Fibroblast of peridontal ligament (primary cell): ENCODE measurements around the gene HAUS7.

Experiments
- DNase-seq: peaks from one replicate; pipeline ENCODE4 v3.0.0-alpha.2; 2010; ENCODE audit errors: extremely low read depth

HAUS7 gene

DNA sequence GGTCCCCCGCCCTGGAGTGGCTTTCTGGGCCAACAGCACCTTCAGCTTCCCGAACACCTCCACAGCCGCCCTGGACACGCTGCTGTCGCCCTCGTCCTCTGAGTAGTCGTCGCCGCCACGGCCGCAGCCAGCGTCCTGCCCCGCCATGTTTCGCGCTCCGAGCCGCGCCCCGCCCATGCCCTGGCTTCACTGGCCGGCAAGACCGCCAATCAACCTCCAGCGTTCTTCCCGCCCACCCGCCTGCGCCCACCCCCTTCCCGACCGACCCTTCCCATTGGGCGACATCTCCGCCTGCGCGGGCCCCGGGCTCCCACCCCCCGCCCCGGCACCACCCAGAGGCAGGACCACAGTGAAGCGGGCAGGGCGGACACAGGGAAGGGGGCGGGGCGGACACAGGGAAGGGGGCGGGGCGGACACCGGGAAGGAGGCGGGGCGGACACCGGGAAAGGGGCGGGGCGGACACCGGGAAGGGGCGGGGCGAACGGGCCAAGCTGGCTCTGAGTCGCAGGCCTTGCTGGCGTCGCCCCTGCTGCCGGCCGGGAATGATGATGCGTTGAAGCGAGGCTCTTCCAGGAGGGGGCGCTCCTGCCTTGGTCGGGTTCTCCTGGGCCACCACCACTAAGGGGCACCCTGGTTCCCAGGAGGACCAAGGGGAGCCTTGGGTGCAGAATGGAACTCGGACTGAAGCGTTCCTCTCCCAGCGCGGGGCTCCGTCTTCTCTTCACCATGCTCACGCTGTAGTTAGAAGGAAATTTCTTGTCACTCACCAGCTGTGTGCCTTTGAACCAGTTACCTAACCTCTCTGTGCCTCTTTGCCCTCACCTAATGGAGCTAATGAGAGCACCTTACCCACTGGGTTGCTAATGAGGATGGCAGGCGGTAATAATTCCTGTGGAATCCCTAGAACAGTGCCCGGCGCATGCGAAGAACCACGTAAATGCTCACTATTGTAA lies at the start of gene HAUS7:
Gene HAUS7 (minus strand): TSS at position 166 of the 953 bp plus-strand sequence. CDS start 19 bp downstream, at position 147.
- peak; percentile 79 for DNase-seq

DNA sequence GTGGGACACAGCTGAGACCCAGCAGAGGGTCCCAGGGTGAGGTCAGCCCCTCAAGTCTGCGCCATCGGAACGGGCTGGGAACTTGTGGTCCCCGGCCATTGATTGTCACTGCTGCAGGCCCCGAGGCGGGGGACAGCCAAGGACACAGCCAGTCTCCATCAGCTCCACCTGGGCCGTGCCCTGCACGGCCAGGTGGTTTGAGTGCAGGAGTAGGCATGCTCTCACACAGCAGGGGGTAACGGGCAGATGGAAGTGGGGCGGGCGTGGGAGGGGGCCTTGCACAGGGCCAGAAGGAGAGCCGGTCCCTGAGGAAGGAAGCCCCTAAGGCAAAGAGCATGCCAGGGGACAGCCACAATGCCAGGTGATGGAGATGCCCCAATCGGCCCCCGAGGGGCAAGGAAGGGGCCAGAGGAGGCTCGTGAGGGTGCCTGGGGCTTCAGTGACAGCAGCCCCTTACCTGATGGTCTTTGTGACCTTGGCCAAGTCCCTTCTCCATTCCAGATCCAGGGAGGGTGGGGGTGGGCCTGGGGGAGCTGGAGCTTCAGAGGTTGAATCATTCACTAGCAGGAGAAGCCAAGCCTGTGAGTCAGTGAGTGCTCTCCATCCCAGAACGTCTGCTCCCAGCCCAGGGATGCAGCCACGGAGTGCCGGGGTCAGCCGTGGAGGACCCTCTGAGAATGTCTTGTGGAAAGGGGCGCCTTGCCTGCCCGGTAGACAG lies 49.4 kb upstream of the HAUS7 start:
- DNase-seq: peak; percentile 21

DNA sequence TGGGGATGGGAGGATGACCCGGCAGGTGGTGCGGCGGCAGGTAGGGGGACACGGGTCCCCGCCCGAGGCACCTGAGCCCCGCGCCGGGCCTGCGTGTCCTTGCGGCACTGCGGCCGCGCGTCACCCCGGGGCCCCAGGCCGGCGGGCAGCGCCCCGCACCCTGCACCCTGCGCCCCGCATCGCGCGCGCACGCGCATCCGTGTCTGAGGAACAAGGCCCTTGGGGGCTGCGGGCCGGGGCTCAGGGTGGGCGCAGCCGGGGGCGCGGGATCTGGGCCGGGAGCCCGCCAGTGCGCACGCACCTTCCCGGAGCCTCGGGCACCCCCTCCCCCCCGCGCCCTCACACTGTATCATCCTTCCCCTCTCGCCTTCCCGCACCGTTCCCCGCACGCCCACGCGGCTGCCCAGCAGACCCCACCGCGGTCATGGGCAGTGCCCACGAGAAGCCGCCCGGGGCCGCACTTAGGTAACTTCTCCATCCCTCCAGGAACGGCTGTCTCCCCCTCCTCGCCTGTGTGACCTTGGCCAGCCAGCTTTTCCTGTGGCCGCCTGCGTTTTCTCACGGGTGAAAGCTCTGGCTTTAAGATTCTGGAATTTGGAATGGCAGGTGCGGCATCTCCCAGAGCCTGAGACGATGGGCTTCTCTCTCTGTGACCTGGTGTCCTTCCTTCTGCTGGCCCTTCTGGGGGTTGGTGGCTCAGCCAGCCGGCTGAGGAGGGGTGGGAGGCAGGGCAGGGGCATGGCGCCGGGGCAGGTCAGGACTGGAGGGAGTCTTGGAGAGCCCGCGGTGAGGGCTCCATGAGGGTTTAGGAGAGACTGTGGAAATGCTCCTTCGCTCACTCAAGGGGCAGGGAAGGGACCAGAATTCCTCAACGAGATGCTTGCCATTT lies 47.8 kb upstream of the HAUS7 start:
- no peak for DNase-seq

DNA sequence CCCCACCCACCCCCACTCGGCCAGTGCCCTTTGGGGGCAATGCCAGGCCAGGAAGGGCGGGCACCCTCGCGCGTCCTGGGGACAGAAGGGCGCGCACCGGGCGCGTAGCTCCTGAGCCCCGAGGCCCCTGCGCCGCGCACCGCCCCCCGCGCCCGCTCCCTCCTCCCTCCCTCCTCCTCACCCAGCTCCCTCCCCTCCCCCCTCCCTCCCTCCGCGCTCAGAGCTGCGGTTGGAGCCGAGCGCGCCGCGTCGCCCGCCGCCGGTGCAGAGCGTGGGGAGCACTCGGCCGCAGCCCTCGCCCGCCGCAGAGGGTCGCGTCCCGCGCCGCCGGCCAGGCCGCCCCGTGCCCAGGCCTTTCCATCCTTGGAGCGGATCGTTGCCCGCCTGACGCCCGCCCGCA lies 47.0 kb upstream of the HAUS7 start, which contains the start of gene ATP2B3:
Gene ATP2B3 (plus strand): TSS at position 220 of the 400 bp plus-strand sequence. CDS start 18,606 bp downstream, outside the sequence.
- DNase-seq: no peak

DNA sequence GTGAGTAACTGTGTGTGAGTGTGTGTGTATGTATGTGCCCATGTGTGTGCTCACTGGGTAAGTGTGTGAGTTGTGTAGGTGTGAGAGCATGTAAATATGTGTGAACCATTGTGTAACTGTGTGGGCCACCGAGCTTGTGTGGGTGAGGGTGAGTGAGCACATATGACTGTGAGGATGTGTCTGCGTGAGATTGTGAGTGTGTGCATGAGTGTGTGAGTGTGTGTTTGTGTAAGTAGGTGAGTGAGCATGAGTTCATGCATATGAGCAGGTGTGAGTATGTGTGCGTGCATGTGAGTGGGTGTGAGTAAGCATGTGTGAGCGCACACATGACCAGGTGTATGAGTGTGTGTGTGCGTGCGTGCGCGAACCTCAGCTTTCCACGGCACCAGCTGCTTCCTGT lies 45.7 kb upstream of the HAUS7 start:
- DNase-seq: no peak

DNA sequence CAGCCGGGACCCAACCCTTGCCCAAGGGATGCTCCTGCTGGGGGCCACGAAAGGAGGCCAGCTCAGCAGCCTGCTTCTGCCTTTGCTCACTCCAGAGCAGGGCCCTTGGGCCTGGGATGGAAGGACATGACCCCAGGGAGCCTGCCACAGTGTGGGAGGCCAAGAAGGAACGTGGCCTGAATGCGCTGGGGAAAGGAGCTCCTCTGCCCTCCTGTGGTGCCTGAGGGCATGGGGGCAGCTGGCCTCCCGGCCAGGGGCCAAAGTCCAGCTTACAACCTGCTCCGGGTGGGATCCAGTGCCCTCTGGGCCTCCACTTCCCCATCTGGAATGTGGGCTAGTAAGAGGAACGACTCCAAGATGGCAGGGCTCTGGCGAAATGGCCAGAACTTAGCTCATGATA lies 45.1 kb upstream of the HAUS7 start:
- DNase-seq: no peak

DNA sequence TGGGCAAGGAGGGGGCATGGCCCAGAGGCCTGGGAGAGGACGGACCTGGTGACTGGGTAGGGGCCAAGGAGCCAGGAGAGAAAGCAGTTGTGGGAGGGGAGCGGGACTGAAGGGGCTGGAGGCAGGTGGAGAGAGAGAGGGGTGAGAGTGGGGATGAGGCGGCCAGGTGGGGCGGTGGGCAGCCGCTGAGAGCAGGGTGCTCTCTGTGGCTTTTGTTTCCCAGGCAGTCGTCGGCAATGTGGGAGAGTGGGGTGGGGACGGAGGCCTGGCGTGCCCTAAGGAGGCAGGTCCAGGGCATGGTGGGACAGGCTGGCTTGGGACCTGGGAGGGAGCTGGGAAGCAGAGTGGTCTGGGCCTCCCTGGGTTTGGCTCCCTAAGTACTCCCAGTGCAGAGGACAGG lies 43.9 kb upstream of the HAUS7 start:
- DNase-seq: no peak

DNA sequence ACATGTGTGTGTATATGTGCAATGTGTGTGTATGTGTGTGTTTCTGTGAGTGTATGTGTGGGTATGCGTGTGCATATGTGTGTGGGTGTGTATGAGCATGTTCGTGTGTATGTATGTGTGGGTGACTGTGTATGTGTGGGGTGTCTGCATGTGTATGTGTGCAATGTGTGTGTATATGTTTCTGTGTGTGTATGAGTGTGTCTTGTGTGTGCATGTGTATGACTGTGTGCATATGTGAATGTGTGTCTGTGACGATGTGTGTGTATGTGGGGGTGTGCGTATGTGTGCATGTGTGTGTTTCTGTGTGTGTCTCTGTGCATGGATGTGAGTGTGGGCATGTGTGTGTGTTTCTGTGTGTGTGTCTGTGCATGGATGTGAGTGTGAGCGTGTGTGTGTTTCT lies 42.9 kb upstream of the HAUS7 start:
- DNase-seq: no peak

DNA sequence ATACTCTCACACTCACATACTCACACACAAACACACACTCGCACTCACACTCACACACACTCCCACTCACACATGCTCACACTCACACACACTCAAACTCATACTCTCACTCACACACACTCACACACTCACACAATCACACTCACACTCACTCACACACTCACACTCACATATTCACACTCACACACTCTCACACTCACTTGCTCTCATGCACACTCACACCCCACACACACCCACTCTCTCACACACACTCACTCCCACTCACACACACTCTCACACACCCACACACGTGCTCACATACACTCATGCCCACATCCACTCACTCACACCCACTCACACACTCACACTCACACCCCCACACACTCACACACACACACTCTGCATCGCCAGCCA lies 42.1 kb upstream of the HAUS7 start:
- DNase-seq: no peak

DNA sequence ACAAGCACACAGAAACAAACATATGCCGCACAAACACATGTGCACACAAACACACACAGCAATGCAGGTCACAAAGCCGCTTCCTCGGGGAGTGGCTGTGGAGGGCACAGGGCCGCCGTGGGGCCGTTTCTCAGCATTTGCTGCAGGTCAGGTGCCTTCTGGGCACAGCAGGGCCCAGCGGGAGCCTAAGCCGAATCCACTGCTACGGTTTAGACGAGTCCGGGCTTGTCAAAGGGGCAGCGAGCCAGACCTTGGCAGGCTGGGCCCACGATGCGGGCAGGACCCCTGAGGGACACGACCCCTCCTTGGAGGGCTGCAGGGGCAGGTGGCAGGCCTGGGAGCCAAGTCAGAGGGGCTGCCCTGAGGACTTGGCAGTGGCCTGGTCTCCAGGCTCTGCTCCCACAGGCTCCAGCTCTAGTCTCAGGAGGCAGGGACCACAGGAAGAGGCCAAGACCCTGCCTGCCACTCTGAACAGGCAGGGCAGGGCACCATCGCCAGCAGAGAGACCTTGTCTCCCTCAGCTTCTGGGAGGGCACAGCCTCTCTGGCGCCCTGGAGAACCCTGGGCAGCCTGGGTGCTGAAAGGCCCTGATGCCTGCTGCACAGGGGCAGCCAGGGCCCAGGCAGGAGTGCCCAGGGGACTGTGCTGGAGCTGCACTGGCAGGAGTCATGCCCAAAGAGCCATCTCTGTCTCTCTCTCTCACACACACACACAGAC lies 41.6 kb upstream of the HAUS7 start:
- DNase-seq: no peak

DNA sequence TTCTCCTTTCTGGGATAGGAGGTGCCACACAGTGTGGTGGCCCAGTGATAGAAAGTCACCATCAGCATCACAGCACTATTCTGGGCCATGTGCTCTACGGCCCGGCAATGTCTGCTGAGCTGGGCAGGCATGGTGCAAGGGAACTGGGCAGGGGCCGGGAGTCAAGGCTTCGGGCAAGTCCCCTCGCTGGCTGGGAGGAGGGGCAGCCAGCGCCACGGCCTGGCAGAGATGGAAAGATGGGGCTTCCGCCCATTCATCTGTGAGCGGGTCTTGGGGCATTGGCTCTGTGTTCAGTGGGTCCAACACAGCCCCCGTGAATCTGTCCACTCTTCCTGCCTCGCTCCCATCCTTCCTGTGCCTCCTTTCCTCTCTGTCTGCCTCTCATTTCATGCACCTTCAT lies 40.0 kb upstream of the HAUS7 start:
- no peak for DNase-seq

DNA sequence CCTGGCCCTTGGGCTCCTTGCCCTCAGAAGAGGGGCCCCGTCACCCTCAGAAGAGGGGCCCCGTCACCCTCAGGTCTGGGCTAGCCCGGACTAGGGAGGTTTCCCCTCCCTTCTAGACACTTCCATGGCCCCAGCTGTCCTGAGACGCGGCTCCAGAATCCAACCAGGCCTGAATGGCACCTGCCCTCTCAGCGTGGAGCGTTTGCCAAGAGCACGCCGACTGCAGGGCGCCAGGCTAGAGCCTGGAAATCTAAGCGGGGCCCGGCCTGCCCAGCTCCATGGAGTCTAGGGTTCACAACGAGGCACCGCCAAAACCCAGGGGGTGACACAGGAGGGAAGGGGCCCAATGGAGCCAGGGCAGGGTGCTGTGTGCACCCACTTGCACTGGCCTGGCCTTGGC lies 39.2 kb upstream of the HAUS7 start:
- no peak for DNase-seq

DNA sequence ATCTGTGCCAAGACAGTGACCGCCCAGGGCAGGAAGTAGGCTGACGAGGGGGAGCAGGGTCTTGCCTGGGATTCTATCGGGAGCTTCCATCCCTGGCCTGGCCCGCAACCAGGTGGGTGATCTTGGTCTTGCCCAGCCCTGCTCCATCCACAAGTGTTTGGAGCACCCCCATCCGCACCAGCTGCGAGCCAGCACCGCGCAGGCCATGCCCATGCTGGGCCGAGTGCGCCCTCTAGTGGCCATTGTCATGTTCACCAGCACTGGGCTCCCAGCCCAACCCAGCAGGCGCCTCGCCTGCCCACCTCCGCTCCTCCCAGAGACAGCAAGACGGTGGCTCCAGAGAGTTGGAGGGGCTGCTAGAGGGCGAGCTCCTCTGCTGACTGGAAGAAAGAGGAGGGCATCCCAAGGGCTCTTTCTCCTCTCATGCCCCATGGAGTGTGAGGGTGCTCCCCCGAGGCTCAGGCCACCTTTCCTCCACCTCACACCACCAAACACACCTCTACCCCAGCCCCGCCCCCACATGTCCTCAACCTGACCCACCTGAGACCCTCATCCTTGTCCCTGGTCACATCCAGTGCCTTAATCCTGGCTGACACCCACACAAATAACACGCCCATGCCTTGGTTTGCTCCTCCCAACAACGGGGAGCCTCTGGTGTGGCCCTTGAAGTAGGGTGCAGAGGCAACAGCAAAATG lies 37.3 kb upstream of the HAUS7 start:
- DNase-seq: peak; percentile 63

DNA sequence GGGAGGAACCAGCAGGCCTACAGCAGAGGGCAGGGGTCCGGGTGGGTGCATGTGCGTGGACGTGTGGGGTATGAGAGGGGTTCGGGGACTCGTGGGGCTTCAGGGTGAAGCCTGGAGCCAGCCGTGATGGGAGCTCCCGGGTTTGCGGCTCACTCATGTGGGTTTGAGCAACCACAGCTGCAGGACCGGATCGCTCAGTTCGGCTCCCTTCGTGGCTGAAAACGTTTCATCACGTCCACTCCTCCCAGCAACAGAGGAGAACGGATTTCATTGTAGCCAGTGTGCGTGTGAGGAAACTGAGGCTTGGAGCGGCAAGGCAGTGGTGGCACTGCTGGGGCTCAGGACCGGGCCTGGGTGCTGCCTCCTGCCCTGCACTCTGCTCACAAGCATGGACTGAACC lies 35.0 kb upstream of the HAUS7 start:
- DNase-seq: no peak

DNA sequence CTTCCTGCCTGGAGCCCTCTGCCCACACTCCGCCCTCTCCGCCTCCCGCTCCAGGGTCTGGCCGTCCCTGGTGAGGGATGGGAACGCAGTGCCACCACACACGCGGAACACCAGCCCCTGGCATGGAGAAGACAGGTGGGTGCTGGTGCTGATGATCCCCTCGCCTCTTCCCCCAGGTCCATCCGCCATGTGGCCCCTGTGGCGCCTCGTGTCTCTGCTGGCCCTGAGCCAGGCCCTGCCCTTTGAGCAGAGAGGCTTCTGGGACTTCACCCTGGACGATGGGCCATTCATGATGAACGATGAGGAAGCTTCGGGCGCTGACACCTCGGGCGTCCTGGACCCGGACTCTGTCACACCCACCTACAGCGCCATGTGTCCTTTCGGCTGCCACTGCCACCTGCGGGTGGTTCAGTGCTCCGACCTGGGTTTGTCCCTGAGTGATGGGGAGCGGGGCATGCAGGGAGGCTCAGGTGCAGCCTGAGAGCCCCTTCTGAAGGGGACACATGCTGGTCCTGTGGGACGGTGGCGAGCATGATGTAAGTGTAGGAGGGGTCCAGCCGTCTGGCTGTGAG lies 34.2 kb upstream of the HAUS7 start:
- DNase-seq: no peak

DNA sequence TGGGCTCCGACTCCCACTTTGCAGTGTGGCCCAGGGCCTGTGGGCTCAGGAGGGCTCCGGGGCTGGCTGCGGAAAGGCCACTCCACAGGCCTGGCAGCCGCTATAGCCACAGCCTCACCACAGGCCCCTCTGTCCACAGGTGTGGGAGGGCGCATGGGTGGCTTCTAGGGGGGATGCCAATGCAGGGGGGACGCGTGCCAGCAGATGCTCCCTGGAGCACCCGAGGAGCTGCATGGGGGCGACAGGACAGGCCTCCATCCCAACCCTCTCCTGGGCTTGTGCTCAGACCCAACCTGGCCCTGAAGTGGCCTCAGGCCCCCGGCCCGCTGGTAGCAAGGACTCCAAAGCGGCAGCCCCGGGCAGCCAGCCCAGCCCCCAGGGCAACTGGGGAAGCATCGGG lies 32.4 kb upstream of the HAUS7 start:
- DNase-seq: no peak

DNA sequence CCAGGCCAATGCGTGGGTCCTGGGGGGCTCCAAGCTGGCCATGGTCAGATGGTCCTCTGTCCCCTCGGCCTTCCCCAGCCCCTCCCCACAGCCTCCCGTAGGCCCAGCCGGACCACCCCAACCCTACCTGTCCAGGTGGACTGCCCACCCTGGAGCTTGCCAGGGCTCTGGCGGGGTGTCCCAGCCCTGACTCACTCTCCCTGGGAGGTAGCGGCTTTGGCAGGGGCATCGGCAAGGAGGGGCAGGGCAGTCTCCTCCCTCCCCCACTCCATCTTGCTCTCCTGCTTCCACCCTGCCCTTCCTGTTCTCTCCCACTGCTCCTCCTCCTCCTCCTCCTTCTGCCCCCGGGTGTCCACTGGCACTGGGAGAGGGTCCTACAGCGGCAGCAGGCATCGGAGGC lies 31.8 kb upstream of the HAUS7 start:
- DNase-seq: no peak

DNA sequence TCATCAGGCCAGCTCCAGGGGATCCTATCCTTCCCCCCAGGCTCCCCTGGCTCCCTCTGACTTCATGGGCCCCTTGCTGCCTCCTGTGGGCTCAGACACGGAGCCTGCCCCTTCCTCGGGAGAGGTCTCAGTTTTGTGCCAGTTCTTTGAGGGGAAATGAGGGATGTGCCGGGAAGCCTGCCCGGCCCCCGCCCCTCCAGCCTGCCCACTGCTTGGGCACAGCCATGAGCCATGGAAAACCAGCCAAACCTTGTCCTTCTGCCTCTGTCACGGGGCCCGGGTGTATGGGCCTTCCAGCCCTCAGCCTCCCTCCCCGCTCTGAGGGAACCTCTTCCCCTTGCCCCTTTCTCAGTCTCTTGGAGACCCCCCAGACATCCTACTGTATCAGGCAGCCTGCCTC lies 31.2 kb upstream of the HAUS7 start:
- DNase-seq: no peak

DNA sequence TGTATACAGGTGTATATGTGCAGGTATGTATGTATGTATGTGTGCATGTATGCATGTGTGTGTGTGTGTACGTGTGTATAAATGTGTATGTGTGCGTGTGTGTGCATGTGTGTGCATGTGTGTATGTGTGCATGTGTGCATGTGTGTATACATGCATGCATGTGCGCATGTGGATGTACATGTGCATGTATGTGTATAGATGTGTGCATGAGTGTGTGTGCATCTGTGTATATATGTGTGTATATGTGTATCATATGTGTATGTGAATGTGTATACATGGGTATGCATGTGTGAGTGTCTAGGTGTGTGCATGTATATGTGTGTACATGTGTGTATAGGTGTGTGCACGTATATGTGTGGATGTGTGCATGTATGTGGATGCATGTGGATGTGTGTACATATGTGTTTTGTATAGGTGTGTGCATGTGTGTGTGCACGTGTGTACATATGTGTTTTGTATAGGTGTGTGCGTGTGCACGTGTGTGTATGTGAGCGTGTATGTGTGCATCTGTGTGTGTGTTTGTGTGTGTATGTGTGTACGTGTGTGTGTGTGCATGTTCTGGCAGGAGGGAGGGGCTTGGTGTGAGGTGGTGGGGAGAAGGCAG lies 30.4 kb upstream of the HAUS7 start:
- no peak for DNase-seq

DNA sequence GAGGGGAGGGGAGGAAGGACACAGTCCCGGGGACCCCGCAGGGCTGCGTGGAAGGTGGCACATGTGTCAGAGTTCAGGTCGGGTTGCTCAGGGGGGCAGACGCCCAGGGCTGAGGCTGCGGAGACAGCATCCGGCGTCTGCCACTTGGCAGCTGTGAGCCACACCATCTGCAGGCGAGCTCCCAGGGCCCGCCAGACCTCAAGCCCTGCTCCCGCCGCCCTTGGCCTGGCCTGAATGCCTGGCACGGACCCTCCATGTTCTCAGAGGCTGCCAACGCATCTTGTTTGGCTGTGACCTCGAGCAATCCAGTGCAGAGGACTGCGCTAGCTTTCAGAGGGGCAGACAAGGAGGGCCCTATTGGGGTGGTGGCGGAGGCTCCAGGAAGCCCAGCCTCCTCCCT lies 29.5 kb upstream of the HAUS7 start:
- no peak for DNase-seq
